HG02798 (cell line): Measurements from ENCODE around the gene RASD1.
"Not testable (repeated sequence)": the region's sequence is repeated elsewhere in the genome, so short reads cannot be mapped to it uniquely, and the experiment has no call there.

ENCODE experiments used
- ATAC-seq: cut with Tn5 transposase; IDR thresholded peaks from one replicate; pipeline ENCODE4 v1.9.1; 2021; ENCODE audit warnings: mild to moderate bottlenecking; ENCODE audit not compliant: unreplicated experiment, poor library complexity

Gene RASD1

DNA sequence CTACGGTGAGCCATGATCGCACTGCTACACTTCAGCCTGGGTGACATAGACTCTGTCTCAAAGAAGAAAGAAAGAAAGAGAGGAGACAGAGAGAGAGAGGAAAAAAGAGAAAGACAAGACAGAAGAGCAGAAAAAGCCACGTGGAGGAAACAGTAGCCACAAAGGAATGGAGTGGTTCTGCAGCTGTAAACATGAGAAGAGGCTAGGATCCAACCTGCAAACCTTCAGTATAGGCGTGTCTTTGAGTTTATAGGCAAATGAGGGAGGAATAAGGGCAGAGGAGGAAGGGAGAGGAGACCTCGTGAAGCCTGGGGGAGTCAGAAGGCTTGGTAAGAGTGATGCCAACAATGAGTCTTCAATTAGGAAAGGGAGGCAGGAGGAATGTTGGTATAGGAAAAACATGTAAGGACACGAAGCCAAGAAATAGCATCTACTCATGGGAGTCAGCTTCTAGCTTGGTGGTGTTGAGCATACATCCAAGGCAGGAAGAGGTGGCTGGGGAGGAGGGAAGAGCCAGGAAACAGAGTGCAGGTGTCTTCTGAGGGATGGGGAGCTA lies 15.5 kb downstream of the RASD1 start:
- ATAC-seq = no peak

DNA sequence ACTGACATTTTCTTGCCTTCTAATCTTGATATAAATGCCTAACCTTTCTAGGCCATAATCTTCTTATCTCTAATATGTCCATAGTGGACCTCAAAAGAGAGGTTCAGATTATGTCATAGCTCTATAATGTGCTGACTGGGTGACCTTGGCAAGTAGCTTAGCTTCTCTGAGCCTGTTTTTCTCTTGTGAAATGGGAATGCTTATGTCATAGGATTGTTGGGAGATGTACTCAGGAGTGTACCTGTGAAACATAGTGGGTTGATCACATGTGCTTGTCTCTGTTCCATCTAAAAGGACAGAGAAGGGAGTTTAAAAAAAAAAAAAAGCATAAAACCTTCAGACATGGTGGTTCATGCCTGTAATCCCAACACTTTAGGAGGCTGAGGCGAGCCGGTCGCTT lies 17.0 kb downstream of the RASD1 start:
- ATAC-seq = no peak

DNA sequence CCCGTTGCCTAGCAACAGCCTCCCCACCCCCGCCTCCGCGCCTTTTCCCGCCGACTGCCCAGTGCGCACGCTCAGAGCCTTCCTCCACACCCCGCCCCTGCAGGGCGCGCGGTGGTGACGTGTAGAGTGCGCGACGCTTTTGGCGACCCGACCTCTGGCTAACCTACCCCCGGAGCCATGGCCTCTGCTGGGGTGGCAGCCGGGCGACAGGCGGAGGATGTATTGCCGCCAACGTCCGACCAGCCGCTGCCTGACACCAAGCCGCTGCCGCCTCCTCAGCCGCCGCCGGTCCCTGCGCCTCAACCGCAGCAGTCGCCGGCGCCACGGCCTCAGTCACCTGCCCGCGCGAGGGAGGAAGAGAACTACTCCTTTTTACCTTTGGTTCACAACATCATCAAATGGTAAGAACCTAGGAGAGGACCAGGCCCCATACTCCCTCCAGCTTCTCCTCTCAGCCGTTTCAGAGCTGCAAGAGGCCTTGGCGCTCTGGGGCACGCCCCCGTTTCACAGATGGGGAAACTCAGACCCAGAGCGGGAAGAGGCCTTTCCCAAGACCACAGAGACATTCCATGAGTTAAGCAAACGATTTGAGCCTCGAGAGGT lies 19.2 kb downstream of the RASD1 start, which contains the start of gene MED9:
Gene MED9, plus strand, starts transcription at position 136 of the 603 bp plus-strand sequence. Its CDS starts 42 bp downstream, at position 178.
- peak; percentile 96 for ATAC-seq

DNA sequence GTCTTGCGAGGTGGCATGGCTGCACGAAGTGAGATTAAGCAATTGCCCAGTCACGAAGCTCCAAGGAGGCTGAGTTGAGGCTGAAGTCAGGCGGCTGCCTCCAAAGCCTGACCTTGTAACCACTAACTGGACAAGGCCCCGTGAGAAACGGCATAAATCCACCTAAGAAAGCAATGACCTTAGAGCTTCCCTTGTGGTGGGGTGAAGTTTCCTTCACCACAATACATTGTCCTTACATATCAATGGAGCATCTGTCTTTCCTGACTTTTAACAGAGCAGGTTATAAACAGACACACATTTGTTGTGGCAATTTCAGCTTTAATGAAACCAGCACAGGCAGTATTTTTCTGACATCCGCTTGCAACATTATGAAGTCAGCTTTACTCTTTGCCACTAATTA lies 21.9 kb downstream of the RASD1 start:
- no peak for ATAC-seq

DNA sequence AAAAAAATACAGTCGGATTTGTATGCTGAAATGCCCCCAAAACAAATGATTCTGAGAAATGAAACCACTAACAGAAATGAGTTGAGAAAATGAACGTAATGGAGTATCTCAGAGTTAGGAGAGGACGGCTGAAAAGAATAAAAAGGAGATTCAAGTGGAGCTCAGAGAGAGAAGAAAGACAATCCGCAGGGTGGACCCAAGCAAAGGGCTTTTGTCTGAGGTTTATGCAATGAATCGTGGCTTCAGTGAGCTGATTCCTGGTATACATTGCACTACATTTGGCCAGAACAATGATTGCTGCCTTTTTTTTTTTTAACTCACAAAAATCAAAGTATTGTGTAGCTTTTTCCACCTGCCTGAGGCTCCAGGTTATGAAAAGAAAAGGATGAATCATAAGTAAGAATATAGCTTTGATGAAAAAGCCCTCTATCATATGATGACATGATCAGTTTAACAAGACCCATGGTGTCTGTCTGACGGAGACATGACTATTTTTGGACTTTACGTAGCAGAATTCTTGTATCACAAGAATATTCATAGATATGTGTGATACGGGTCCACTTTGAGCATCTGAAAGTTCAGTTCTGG lies 23.8 kb downstream of the RASD1 start:
- ATAC-seq = no peak

DNA sequence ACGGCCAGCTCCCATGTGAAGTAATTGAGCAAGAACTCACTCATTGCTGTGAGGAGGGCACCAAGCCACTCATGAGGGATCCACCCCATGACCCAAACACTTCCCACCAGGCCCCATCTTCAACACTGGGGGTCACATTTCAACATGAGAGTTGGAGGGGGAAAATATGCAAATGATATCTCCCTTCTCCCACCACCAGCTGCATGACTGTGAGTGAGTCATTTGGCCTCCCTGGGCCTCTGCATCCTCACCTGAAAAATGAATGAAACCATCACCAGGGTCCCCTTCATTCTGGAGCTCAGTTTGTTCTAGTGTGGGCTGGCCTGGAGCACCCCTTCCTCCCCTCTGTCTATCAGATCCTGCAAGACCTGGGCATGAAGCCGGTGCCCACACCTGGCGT lies 26.2 kb downstream of the RASD1 start:
- ATAC-seq = no peak

DNA sequence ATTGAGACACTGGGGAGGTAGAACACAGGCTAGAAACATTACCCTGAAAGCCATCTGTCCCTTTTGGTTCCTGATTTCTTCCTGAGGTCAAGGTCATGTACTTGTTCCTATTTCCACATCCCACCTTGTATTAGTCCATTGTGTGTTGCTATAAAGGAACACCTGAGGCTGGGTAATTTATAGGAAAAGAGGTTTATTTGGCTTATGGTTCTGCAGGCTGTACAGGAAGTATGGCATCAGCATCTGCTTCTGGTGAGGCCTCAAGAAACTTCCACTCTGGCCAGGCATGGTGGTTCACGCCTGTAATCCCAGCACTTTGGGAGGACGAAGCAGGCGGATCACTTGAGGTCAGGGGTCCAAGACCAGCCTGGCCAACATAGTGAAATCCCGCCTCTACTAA lies 26.8 kb downstream of the RASD1 start:
- ATAC-seq = no peak

DNA sequence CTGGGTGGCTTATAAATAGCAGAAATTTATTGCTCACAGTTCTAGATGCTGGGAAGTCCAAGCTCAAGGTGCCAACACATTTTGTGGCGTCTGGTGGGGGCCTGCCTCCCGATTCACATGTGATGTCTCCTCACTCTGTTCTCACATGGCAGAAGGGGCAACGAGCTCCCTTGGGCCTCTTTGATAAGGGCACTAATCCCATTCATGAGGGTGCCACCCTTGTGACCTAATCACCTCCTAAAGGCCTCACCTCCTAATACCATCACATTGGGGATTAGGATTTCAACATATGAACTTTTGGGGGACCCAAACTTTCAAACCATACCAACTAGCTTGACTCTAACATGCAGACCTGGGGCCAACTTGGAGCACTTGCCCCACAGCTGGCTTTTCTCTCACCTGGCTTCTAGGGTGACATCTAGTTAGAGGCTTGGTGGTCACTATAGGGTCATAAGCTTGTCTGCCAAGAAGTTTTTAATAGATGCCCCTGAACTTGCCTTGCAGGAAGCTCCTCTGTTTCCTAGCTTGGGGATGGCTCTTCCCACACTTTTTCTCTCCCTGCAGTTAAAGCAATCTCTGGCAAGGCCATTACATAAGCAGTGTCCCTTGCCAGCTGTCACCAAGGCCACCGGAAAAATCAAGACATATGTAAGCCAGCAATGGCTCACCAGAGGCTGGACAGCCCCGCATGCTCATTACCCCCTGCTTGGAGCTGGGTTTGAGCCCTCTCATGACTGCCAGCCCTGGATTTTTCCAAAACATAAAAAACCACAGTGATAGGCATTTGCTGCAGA lies 27.8 kb downstream of the RASD1 start:
- no peak for ATAC-seq

DNA sequence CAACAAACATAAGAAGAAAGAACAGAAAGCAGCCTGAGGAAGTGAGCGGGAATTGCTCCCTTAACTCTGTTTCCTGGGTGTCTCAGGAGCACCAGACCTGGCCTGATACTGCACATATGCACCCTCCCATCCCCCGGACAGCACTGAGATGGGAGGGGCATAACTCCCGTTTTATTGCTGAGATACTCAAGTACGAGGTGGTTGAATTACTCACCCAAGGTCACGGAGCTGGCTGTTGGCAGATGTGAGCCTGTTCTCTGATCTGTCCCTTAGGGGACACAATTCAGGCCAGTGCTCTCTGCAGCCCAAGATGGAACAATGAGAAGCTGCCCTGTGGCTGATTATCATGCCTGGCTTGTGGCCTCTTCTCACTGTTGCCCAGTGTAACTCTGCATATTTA lies 28.5 kb downstream of the RASD1 start:
- no peak for ATAC-seq

DNA sequence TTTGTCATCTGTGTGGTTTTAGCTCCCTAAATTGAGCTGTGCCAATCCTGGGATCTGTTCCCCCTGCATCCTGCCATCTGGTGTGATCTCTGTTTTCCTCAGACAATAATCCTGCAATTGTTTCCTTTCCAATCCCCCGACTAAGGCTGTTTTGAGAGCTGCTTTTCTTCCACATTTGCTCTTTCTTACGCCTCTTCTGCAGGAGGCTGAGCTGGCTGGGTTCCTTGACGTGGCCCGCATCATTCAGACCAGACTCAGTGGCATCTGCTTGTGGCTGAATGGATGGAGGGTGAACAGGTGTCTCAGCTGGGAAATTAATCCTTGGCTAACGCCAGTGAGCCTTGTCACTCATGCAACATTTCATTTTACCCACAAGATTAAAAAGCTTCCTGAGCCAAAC lies 29.2 kb downstream of the RASD1 start:
- no peak for ATAC-seq

DNA sequence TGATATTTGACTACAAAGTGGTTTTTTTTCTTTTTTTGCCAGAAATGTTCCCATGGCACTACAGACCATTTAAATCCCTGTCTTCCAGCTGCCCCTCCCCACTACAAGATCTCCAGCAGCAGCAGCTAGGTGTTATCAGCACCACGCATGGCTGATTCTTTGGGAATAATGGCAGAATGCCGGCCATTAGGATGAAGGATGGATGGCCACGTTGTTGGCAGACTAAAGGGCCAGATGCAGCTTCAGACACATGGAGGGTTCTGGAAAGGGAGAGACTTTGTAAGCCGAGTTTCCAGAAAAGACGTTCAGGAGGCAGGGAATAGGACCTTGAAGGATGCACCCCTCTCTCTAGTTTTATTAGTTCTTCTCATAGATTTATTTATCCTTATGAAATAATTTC lies 29.7 kb downstream of the RASD1 start:
- ATAC-seq = no peak

DNA sequence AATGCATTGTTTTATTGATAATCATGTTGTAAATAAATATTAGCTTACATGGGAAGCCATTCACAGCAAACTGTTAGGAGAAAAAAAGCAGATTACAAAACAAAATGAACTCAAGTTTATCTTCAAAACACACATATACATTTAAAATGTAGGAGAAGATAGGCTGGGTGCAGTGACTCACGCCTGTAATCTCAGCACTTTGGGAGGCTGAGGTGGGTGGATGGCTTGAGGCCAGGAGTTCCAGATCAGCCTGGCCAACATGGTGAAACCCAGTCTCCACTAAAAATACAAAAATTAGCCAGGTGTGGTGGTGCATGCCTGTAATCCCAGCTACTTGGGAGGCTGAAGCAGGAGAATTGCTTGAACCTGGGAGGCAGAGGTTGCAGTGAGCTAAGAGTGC lies 30.3 kb downstream of the RASD1 start:
- ATAC-seq = not testable (repeated sequence)

DNA sequence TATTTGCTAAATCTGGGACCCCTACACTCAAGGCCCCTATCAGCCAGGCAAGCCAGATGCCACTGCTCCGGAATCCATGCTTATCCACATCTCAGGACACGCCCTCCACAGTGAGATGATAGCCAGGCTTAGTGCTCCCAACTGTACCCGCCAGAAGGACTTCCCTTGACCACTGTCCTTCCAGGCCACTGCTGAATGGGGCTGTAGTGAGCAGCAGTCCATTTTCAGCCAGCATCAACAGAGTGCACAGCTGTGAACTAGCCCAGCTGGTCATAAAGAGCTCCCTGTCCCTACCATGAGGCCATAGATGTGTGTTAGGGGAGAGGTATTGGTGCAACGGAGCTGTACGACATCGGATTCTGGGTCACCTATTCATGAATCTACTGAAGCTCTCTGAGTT lies 32.4 kb downstream of the RASD1 start:
- ATAC-seq = no peak

DNA sequence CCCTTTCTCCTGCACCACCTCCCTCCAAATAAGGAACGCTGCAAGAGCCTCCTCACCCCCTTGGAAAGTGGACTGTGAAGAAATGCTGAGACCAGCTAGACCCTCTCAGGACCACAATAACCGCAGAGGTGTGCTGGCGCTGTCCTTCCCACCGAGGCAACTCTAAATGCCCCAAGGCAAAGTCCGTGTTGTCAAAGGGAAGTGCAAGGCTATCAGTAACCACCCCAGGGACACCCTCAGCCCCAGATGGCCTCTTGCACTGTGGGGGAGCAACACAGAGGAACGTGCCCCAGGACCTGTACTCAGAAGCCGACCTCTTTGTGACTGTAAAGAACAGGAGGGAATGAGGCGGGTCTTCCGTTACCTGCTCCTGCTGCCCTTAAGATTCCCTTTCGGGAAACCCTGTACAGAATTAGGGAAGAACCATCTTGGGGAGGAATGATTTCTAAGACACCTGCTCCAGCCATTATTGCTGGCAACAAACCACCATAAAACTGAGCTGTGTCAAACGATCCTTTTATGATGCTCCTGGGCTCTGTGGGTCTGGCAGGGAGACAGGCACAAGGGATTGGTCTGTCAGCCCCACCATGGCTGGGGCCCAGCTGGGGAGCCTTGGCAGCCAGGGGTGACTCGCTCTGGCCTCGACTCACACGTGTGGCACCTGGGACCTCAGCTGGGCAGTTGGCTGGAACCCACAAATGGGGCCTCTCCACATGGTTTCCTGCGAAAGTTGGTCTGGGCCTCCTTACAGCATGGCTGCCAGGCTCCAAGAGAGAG lies 34.0 kb downstream of the RASD1 start:
- no peak for ATAC-seq

DNA sequence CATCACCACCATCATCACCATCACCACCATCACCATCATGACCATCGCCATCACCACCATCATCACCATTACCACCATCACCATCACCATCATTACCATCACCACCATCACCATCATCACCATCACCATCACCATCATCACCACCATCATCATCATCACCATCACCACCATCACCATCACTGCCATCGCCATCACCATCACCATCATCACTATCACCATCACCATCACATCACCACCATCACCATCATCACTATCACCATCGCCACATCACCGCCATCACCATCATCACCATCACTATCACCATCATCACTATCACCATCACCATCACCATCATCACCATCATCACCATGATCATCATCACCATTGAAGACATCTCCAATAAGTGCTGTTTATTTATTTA lies 36.2 kb downstream of the RASD1 start:
- ATAC-seq = no peak

DNA sequence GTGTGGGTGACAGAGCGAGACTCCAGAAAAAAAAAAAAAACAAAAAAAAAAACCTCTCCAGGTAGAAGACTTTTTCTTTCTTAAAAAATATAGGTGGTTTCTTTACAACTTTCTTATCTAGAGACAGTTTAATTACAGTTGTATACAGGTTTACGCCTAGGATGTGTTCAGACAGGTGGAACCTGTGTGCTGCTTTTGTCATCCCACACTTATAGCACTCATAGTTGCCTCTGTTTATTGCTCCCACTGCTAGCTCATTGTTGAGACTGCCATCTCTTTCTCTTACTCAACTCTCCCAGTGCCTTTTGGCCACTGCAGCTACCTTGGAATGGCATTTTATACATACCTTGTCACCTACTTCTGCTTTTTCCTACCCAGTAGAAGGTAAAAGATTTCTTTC lies 38.5 kb downstream of the RASD1 start:
- ATAC-seq = no peak

DNA sequence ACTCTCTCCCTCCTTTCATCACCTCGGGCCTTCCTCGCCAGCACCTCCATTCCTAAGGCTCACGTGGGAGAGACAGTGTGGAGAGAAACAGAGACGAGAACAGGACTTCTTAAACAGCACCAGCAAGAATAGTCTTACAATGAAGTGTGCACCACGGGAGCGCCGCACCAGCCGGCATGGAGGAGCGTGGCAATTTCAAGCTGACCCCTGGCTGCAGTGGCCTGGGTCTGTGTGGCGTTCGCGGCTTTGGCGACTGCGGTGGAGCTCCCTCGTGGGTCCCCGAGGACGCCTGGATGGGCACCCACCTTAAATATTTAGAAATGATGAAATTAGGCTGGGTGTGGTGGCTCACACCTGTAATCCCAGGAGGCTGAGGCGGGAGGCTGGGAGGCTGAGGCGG lies 39.9 kb downstream of the RASD1 start:
- no peak for ATAC-seq

DNA sequence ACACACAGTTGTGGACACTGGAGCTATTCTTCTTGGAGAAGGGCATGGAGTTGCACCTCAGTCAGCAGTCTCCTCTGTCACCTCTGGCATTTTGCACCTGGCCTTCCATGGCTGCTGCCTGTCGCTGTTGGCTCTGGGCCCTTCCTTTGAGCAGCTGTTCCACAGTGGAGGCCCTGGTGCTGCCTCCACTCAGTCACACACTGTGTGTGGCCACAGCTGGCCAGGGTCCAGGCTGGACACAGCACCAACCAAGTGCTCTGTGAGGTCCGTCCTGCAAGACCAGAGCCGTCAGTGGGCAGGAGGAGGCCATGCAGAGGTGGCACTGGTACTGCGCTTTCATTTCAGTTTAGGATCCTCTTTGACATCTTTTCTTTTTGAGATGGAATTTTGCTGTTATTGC lies 41.0 kb downstream of the RASD1 start:
- ATAC-seq = no peak

DNA sequence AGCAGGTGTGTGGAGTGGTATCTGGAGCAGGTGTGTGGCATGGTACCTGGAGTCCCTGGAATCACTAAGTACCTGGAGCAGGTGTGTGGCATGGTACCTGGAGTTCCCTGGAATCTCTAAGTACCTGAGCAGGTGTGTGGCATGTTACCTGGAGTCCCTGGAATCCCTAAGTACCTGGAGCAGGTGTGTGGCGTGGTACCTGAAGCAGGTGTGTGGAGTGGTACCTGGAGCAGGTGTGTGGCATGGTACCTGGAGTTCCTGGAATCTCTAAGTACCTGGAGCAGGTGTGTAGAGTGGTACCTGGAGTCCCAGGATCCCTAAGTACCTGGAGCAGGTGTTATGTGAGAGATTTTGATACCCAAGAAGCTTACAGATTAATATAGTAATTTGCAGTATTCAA lies 41.5 kb downstream of the RASD1 start:
- ATAC-seq = not testable (repeated sequence)

DNA sequence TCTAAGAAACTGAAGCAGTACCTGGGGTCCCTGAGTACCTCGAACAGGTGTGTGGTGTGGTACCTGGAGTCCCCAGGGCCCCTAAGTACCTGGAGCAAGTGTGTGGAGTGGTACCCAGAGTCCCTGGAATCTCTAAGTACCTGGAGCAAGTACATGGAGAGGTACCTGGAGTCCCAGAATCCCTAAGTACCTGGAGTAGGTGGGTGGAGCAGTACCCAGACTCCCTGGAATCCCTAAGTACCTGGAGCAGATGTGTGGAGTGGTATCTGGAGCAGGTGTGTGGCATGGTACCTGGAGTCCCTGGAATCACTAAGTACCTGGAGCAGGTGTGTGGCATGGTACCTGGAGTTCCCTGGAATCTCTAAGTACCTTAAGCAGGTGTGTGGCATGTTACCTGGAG lies 41.9 kb downstream of the RASD1 start:
- ATAC-seq = no peak

DNA sequence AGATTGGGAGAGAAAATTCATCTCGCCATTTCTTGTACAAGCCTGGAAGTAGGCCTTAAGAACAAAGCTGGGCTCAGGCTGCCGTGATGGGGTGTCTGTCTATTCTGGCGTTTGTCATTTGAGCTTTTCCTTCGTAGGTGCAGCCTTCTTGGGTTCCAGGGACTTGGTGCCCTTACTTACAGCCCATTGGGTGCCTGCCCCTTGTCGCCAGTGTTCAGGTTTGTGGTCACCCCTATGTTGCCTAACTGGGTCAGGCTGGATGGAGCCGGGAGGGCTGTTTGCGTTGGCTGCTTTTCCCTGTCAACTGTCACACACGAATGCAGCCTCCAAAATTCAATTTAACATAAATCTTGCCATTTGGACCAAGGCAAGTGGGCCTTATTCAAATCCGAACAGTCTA lies 43.1 kb downstream of the RASD1 start:
- no peak for ATAC-seq
